Measurements from ENCODE around the gene NID1.

DNA sequence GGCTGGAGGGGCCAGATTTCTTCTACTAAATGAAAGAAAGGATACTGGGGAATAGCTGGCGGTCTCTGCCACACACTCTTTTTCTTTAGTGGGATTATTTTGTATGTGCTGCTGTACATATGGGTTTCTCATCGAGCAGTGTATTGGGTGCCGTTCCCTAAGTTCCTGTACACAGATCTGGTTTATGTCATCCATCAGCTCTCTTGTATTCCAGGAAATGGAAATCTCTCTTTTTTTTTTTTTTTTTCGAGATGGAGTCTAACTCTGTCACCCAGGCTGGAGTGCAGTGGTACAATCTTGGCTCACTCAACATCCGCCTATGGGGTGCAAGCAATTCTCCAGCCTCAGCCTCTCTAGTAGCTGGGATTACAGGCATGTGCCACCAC lies 27.0 kb upstream of the NID1 start:
- TF ChIP-seq, protein P1, sequence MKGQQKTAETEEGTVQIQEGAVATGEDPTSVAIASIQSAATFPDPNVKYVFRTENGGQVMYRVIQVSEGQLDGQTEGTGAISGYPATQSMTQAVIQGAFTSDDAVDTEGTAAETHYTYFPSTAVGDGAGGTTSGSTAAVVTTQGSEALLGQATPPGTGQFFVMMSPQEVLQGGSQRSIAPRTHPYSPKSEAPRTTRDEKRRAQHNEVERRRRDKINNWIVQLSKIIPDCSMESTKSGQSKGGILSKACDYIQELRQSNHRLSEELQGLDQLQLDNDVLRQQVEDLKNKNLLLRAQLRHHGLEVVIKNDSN (CRISPR knock-in tag; IDR thresholded peaks at IDR 0.05), result no peak
- no peak for TF ChIP-seq FOXP1 (CRISPR knock-in tag; IDR thresholded peaks at IDR 0.05; ENCODE audit: borderline replicate concordance)
- TF ChIP-seq, protein P2, sequence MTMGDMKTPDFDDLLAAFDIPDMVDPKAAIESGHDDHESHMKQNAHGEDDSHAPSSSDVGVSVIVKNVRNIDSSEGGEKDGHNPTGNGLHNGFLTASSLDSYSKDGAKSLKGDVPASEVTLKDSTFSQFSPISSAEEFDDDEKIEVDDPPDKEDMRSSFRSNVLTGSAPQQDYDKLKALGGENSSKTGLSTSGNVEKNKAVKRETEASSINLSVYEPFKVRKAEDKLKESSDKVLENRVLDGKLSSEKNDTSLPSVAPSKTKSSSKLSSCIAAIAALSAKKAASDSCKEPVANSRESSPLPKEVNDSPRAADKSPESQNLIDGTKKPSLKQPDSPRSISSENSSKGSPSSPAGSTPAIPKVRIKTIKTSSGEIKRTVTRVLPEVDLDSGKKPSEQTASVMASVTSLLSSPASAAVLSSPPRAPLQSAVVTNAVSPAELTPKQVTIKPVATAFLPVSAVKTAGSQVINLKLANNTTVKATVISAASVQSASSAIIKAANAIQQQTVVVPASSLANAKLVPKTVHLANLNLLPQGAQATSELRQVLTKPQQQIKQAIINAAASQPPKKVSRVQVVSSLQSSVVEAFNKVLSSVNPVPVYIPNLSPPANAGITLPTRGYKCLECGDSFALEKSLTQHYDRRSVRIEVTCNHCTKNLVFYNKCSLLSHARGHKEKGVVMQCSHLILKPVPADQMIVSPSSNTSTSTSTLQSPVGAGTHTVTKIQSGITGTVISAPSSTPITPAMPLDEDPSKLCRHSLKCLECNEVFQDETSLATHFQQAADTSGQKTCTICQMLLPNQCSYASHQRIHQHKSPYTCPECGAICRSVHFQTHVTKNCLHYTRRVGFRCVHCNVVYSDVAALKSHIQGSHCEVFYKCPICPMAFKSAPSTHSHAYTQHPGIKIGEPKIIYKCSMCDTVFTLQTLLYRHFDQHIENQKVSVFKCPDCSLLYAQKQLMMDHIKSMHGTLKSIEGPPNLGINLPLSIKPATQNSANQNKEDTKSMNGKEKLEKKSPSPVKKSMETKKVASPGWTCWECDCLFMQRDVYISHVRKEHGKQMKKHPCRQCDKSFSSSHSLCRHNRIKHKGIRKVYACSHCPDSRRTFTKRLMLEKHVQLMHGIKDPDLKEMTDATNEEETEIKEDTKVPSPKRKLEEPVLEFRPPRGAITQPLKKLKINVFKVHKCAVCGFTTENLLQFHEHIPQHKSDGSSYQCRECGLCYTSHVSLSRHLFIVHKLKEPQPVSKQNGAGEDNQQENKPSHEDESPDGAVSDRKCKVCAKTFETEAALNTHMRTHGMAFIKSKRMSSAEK (CRISPR knock-in tag; IDR thresholded peaks at IDR 0.05; ENCODE audit: borderline replicate concordance), result no peak
- TF ChIP-seq, protein P3, sequence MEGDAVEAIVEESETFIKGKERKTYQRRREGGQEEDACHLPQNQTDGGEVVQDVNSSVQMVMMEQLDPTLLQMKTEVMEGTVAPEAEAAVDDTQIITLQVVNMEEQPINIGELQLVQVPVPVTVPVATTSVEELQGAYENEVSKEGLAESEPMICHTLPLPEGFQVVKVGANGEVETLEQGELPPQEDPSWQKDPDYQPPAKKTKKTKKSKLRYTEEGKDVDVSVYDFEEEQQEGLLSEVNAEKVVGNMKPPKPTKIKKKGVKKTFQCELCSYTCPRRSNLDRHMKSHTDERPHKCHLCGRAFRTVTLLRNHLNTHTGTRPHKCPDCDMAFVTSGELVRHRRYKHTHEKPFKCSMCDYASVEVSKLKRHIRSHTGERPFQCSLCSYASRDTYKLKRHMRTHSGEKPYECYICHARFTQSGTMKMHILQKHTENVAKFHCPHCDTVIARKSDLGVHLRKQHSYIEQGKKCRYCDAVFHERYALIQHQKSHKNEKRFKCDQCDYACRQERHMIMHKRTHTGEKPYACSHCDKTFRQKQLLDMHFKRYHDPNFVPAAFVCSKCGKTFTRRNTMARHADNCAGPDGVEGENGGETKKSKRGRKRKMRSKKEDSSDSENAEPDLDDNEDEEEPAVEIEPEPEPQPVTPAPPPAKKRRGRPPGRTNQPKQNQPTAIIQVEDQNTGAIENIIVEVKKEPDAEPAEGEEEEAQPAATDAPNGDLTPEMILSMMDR (IDR thresholded peaks at IDR 0.05), result no peak
- TF ChIP-seq, protein P4, sequence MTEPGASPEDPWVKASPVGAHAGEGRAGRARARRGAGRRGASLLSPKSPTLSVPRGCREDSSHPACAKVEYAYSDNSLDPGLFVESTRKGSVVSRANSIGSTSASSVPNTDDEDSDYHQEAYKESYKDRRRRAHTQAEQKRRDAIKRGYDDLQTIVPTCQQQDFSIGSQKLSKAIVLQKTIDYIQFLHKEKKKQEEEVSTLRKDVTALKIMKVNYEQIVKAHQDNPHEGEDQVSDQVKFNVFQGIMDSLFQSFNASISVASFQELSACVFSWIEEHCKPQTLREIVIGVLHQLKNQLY (CRISPR knock-in tag; IDR thresholded peaks at IDR 0.05), result no peak
- TF ChIP-seq, protein P5, sequence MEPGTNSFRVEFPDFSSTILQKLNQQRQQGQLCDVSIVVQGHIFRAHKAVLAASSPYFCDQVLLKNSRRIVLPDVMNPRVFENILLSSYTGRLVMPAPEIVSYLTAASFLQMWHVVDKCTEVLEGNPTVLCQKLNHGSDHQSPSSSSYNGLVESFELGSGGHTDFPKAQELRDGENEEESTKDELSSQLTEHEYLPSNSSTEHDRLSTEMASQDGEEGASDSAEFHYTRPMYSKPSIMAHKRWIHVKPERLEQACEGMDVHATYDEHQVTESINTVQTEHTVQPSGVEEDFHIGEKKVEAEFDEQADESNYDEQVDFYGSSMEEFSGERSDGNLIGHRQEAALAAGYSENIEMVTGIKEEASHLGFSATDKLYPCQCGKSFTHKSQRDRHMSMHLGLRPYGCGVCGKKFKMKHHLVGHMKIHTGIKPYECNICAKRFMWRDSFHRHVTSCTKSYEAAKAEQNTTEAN (CRISPR knock-in tag; IDR thresholded peaks at IDR 0.05), result no peak
- TF ChIP-seq, protein P6, sequence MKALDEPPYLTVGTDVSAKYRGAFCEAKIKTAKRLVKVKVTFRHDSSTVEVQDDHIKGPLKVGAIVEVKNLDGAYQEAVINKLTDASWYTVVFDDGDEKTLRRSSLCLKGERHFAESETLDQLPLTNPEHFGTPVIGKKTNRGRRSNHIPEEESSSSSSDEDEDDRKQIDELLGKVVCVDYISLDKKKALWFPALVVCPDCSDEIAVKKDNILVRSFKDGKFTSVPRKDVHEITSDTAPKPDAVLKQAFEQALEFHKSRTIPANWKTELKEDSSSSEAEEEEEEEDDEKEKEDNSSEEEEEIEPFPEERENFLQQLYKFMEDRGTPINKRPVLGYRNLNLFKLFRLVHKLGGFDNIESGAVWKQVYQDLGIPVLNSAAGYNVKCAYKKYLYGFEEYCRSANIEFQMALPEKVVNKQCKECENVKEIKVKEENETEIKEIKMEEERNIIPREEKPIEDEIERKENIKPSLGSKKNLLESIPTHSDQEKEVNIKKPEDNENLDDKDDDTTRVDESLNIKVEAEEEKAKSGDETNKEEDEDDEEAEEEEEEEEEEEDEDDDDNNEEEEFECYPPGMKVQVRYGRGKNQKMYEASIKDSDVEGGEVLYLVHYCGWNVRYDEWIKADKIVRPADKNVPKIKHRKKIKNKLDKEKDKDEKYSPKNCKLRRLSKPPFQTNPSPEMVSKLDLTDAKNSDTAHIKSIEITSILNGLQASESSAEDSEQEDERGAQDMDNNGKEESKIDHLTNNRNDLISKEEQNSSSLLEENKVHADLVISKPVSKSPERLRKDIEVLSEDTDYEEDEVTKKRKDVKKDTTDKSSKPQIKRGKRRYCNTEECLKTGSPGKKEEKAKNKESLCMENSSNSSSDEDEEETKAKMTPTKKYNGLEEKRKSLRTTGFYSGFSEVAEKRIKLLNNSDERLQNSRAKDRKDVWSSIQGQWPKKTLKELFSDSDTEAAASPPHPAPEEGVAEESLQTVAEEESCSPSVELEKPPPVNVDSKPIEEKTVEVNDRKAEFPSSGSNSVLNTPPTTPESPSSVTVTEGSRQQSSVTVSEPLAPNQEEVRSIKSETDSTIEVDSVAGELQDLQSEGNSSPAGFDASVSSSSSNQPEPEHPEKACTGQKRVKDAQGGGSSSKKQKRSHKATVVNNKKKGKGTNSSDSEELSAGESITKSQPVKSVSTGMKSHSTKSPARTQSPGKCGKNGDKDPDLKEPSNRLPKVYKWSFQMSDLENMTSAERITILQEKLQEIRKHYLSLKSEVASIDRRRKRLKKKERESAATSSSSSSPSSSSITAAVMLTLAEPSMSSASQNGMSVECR (CRISPR knock-in tag; IDR thresholded peaks at IDR 0.05; ENCODE audit: borderline replicate concordance), result no peak
- TF ChIP-seq JAZF1 (CRISPR knock-in tag; IDR thresholded peaks at IDR 0.05), result no peak
- no peak for TF ChIP-seq RELA (CRISPR knock-in tag; IDR thresholded peaks at IDR 0.05; ENCODE audit: borderline replicate concordance)
- TF ChIP-seq, protein P7, sequence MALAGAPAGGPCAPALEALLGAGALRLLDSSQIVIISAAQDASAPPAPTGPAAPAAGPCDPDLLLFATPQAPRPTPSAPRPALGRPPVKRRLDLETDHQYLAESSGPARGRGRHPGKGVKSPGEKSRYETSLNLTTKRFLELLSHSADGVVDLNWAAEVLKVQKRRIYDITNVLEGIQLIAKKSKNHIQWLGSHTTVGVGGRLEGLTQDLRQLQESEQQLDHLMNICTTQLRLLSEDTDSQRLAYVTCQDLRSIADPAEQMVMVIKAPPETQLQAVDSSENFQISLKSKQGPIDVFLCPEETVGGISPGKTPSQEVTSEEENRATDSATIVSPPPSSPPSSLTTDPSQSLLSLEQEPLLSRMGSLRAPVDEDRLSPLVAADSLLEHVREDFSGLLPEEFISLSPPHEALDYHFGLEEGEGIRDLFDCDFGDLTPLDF (CRISPR knock-in tag; IDR thresholded peaks at IDR 0.05), result no peak
- TF ChIP-seq ELF4 (CRISPR knock-in tag; IDR thresholded peaks at IDR 0.05; ENCODE audit: low read depth), result no peak
- TF ChIP-seq, protein P8, sequence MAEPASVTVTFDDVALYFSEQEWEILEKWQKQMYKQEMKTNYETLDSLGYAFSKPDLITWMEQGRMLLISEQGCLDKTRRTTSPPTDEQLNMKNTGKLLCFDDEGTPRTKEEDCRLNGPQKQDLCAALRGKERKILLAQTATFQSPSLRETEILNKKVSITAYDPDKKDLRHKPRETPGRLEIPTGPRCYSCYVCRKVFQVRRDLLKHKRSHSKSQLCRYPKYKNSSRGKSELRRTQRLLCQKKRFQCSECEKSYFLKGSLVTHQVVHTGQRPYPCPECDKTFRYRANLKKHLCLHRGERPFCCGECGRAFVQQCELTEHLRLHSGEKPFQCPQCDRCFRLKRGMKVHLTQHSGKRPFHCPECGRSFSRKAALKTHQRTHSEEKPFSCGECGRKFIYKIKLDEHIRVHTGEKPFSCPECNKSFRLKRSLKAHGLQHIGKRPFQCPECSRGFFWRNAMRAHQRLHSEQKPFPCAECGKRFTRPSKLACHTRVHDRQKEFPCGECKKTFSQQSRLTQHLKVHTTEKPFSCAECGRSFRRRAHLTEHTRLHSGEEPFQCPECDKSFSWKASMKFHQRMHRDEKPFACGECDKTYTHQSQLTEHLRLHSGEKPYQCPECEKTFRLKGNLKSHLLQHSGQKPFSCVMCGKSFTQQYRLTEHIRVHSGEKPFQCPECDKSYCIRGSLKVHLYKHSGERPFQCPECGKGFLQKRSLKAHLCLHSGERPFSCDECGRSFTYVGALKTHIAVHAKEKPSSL (CRISPR knock-in tag; conservative IDR thresholded peaks at IDR 0.05), result no peak
